ENCODE measurements around the gene ARSA. TPM values are rescaled to one million over a fixed set of nuclear protein-coding genes. Genes with fewer than 3 reads are reported as not detected.
"Not testable (repeated sequence)": the region's sequence is repeated elsewhere in the genome, so short reads cannot be mapped to it uniquely, and the experiment has no call there.

The ARSA gene
- total RNA-seq, 1 experiment from 2014 or later: 11.3 TPM

- H3F3A ChIP-seq (ENCODE audit: low read length, unreplicated experiment): no peaks in the 10 kb centered on the region
- intact Hi-C loops (cut with micrococcal nuclease): no loop called here
- TF ChIP-seq CTCF (conservative IDR thresholded peaks at IDR 0.05; ENCODE audit: low read depth, low read length): no peak
- no peak for TF ChIP-seq EZH2phosphoT487 (IDR thresholded peaks at IDR 0.05; ENCODE audit: borderline replicate concordance, low read length)
- TF ChIP-seq EZH2 (IDR thresholded peaks at IDR 0.05; ENCODE audit: low read length, unreplicated experiment): no peak
- DNase-seq: no peak
- H3K27ac ChIP-seq (ENCODE audit: low read length): no peak overlapping the region
- BruUV-seq (replicated peaks): no TSS peak
- no peak overlapping the region for H3K9ac ChIP-seq (ENCODE audit: low read length)
- no peak overlapping the region for H2AFZ ChIP-seq (ENCODE audit: low read length)
- H3K27me3 ChIP-seq (ENCODE audit: low read length): no peaks in the 10 kb centered on the region
- ChIA-PET POLR2A (ENCODE audit: unreplicated experiment) (no interaction called here), CTCF (no interaction called here)
- H3K4me2 ChIP-seq (ENCODE audit: low read length): no peak overlapping the region
- no peaks in the 10 kb centered on the region for H4K20me1 ChIP-seq (ENCODE audit: low read length)
- H3K9me2 ChIP-seq (replicated peaks; ENCODE audit: low read length): no peaks in the 10 kb centered on the region
- H3K4me1 ChIP-seq (ENCODE audit: insufficient read depth, low read length): peaks cover 19% of the 10 kb centered on the region
- no peak overlapping the region for H3K4me3 ChIP-seq (ENCODE audit: low read length)
- H3K36me3 ChIP-seq (ENCODE audit: low read depth, low read length): no peaks in the 10 kb centered on the region
- no peaks in the 10 kb centered on the region for H3K79me2 ChIP-seq (ENCODE audit: low read length)
- ATAC-seq: no peak
- no peaks in the 10 kb centered on the region for H3K9me3 ChIP-seq (ENCODE audit: low read length)
Measured at GRCh38 chr22:50657925-50658324, 30.0 kb upstream of the ARSA start.

DNA sequence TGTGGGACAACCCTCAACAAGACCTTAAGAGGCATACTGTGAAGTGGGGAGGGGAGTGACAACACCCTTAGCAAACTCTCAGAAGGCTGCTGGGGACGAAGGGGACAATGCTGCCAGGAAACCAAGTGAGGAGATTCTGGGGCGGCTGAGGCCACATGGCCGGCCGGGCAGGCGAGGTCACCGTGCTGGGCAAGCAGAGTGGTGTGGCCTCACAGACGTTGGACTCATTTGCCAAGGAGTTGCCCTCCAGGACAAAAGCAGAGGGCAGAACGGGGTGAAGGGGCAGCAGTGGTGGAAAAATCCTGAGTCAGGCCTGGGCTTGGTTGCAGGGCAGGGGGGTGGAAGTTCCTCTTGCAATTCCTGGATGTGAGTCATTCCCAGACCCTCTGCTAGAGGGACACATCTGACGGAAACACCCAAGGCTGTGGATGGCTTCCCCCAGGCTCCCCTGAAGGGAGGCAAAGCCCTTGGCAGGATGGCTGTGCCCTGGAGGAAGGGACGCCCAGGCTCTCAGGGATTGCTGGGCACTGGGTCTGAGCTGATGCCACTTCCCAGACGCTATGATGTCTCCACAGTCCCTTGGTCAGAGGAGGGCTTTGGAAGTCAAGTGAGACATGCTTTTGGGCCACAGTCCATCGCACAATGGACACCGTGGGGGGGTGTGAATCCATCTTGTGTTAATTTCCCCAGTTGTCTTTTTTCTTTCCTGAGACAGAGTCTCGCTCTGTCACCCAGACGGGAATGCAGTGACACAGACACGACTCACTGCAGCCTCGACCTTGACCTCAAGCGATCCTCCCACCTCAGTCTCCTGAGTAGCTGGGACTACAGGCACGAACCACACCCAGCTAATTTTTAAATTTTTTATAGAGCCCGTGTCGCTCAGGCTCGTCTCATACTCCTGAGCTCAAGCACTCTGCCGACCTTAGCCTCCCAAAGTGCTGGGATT lies 28.4 kb upstream of the ARSA start:
- ChIA-PET CTCF (no interaction called here), POLR2A (ENCODE audit: unreplicated experiment) (no interaction called here)
- Histone ChIP-seq H3K4me2 (ENCODE audit: low read length) (peak overlapping the region; percentile 73), H3K36me3 (ENCODE audit: low read depth, low read length) (no peaks in the 10 kb centered on the region), H4K20me1 (ENCODE audit: low read length) (no peaks in the 10 kb centered on the region), H3K9me2 (replicated peaks; ENCODE audit: low read length) (no peaks in the 10 kb centered on the region), H3K9me3 (ENCODE audit: low read length) (no peaks in the 10 kb centered on the region), H2AFZ (ENCODE audit: low read length) (peak overlapping the region; percentile 77), H3K27me3 (ENCODE audit: low read length) (no peaks in the 10 kb centered on the region), H3K4me3 (ENCODE audit: low read length) (peak overlapping the region; percentile 31; the same call in 1 of the 2 replicates), H3K9ac (ENCODE audit: low read length) (peak overlapping the region; percentile 49; the same call in 1 of the 2 replicates), H3K79me2 (ENCODE audit: low read length) (no peaks in the 10 kb centered on the region), H3K4me1 (ENCODE audit: insufficient read depth, low read length) (peaks cover 19% of the 10 kb centered on the region), H3K27ac (ENCODE audit: low read length) (peak overlapping the region; percentile 93), H3F3A (ENCODE audit: low read length, unreplicated experiment) (no peaks in the 10 kb centered on the region)
- intact Hi-C loops (cut with micrococcal nuclease): no loop called here
- TF ChIP-seq EZH2phosphoT487 (IDR thresholded peaks at IDR 0.05; ENCODE audit: borderline replicate concordance, low read length): no peak
- no peak for TF ChIP-seq EZH2 (IDR thresholded peaks at IDR 0.05; ENCODE audit: low read length, unreplicated experiment)
- TF ChIP-seq CTCF (conservative IDR thresholded peaks at IDR 0.05; ENCODE audit: low read depth, low read length): no peak
- ATAC-seq (peak; percentile 84), DNase-seq (peak; percentile 73)
- TSS peak; percentile 60 for BruUV-seq (replicated peaks)

DNA sequence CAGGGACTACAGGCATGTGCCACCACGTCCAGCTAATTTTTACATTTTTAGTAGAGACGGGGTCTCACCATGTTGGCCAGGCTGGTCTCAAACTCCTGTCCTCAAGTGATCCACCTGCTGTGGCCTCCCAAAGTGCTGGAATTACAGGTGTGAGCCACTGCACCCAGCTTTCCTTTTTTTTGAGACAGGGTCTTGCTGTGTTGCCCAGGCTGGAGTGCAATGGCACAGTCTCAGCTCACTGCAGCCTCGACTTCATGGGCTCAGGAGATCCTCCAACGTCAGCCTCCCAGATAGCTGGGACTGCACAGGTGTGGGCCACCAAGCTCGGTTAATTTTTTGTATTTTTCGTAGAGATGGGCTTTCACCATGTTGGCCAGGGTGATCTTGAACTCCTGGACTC lies 26.7 kb upstream of the ARSA start:
- POLR2A ChIA-PET (ENCODE audit: unreplicated experiment); CTCF ChIA-PET: not testable (repeated sequence)

More for the DNA sequence above, 26.7 kb upstream of the ARSA start:
- H3K79me2 ChIP-seq (ENCODE audit: low read length); DNase-seq; H3K4me3 ChIP-seq (ENCODE audit: low read length); H3K27me3 ChIP-seq (ENCODE audit: low read length); H3K36me3 ChIP-seq (ENCODE audit: low read depth, low read length); H3K9me3 ChIP-seq (ENCODE audit: low read length); intact Hi-C loops (cut with micrococcal nuclease); H3K27ac ChIP-seq (ENCODE audit: low read length); H3K9me2 ChIP-seq (replicated peaks; ENCODE audit: low read length); ATAC-seq; H3K4me2 ChIP-seq (ENCODE audit: low read length); BruUV-seq (replicated peaks); H3F3A ChIP-seq (ENCODE audit: low read length, unreplicated experiment); H3K9ac ChIP-seq (ENCODE audit: low read length); H4K20me1 ChIP-seq (ENCODE audit: low read length); H2AFZ ChIP-seq (ENCODE audit: low read length): not testable (repeated sequence)
- peaks cover 19% of the 10 kb centered on the region for H3K4me1 ChIP-seq (ENCODE audit: insufficient read depth, low read length)
